ENCODE measurements around the gene ASTN2.

DNA sequence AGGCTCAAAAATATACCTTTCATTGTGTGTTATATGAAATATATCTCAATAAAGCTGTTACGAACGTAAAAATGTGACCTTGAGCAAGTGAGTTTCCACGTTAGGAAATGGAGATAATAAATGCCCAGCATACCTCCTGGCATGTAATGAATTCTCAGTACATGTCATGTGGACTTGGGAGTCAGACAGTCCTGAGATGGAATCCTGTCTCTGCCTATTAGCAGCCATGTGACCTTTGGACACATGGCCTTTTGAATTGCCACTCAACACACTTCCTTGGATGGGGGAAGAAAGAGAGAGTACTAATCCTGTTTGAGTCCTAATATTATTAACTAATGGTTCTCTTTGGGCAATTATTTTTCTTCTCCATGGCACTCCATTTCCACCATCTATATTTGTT is 702.1 kb downstream of the ASTN2 start:
- TF ChIP-seq, protein P1, sequence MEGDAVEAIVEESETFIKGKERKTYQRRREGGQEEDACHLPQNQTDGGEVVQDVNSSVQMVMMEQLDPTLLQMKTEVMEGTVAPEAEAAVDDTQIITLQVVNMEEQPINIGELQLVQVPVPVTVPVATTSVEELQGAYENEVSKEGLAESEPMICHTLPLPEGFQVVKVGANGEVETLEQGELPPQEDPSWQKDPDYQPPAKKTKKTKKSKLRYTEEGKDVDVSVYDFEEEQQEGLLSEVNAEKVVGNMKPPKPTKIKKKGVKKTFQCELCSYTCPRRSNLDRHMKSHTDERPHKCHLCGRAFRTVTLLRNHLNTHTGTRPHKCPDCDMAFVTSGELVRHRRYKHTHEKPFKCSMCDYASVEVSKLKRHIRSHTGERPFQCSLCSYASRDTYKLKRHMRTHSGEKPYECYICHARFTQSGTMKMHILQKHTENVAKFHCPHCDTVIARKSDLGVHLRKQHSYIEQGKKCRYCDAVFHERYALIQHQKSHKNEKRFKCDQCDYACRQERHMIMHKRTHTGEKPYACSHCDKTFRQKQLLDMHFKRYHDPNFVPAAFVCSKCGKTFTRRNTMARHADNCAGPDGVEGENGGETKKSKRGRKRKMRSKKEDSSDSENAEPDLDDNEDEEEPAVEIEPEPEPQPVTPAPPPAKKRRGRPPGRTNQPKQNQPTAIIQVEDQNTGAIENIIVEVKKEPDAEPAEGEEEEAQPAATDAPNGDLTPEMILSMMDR (IDR thresholded peaks at IDR 0.05; ENCODE audit: low read length) = no peak
- TF ChIP-seq EZH2phosphoT487 (IDR thresholded peaks at IDR 0.05; ENCODE audit: low read length) = no peak

All from MM.1S (cell line).